DOHH2 (cell line): Measurements from ENCODE around the gene RTP3.

ENCODE experiments used
- H3F3A ChIP-seq: fragments of 200-600 bp; sonication (generic), shearing (Covaris generic); 2 replicates; pipeline ENCODE4 v1.6.0; 2016; ENCODE audit warnings: antibody characterized with exemption, mild to moderate bottlenecking; ENCODE audit not compliant: control insufficient read depth, insufficient read depth
- H3K27ac ChIP-seq: fragments of 200-600 bp; sonication (generic); 2 replicates; pipeline ENCODE4 v1.5.1; 2014; ENCODE audit warnings: low read depth, mild to moderate bottlenecking, low read length, moderate library complexity
- H3K27me3 ChIP-seq: fragments of 200-600 bp; sonication (generic); 2 replicates; pipeline ENCODE4 v1.6.1; 2014; ENCODE audit warnings: mild to moderate bottlenecking, low read length, mixed read lengths; ENCODE audit not compliant: control insufficient read depth
- H3K36me3 ChIP-seq: fragments of 200-600 bp; sonication (generic); 2 replicates; pipeline ENCODE4 v1.6.1; 2014; ENCODE audit warnings: mild to moderate bottlenecking, low read length, moderate library complexity, mixed read lengths; ENCODE audit not compliant: control insufficient read depth
- H3K4me1 ChIP-seq: fragments of 200-600 bp; sonication (generic); 2 replicates; pipeline ENCODE4 v1.6.1; 2014; ENCODE audit warnings: mild to moderate bottlenecking, low read length, mixed read lengths; ENCODE audit not compliant: control insufficient read depth
- H3K4me2 ChIP-seq: fragments of 200-600 bp; sonication (generic); 2 replicates; pipeline ENCODE4 v1.6.0; 2014; ENCODE audit warnings: mild to moderate bottlenecking, low read length, moderate library complexity
- H3K4me3 ChIP-seq: fragments of 200-600 bp; sonication (generic); 2 replicates; pipeline ENCODE4 v1.5.1; 2014; ENCODE audit warnings: mild to moderate bottlenecking, low read length, mixed read lengths
- H3K79me2 ChIP-seq: fragments of 200-600 bp; sonication (generic); 2 replicates; pipeline ENCODE4 v1.6.1; 2014; ENCODE audit warnings: mild to moderate bottlenecking, low read length, mixed read lengths; ENCODE audit not compliant: control insufficient read depth
- H3K9me2 ChIP-seq: fragments of 200-600 bp; sonication (generic); replicated peaks from 2 replicates; pipeline ENCODE4 v1.6.1; 2014; ENCODE audit warnings: mild to moderate bottlenecking, low read length, mixed read lengths; ENCODE audit not compliant: control insufficient read depth
- H3K9me3 ChIP-seq: fragments of 200-600 bp; sonication (generic); 2 replicates; pipeline ENCODE4 v1.6.1; 2014; ENCODE audit warnings: antibody characterized with exemption, low read length, mixed read lengths; ENCODE audit not compliant: control insufficient read depth, insufficient read depth
- H4K20me1 ChIP-seq: fragments of 200-600 bp; sonication (generic); 2 replicates; pipeline ENCODE4 v1.6.0; 2014; ENCODE audit warnings: low read depth, mild to moderate bottlenecking, antibody characterized with exemption, low read length, moderate library complexity; ENCODE audit not compliant: control insufficient read depth, insufficient read depth
- EZH2phosphoT487 ChIP-seq: fragments of 200-600 bp; sonication (generic); IDR thresholded peaks from 2 replicates; pipeline ENCODE4 v1.6.1; 2017; ENCODE audit warnings: borderline replicate concordance, mild to moderate bottlenecking, antibody characterized with exemption, low read length, moderate library complexity, mixed read lengths
- TF ChIP-seq, protein P1 (sequence below): fragments of 200-600 bp; sonication (generic); IDR thresholded peaks from one replicate; pipeline ENCODE4 v1.5.1; 2014; ENCODE audit warnings: antibody characterized with exemption, mild to moderate bottlenecking, low read depth, low read length; ENCODE audit not compliant: poor library complexity, severe bottlenecking

The RTP3 gene

DNA sequence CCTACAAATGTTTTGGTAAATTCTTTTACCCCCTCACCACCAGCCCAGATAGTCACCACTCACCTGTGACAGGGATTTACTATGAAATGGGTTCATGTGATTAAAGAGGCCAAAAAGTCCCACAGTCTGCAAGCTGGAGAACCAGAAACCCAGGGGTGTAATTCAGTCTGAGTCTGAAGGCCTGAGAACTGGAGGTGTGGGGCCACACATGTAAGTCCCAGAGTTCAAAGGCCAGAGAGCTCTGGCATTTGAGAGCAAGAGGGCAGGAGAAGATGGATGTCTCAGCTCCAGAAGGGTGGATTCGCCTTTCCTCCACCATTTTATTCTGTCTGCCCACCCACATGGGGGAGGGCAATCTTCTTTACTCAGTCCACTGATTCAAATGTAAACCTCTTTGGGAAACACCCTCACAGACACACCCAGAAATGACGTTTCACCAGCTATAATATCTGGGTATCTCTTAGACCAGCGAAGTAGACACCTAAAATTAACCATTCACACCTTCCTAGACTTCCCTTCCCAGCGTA, 11.9 kb downstream of the RTP3 start:
- no peaks in the 10 kb centered on the region for H3K36me3 ChIP-seq
- no peak overlapping the region for H3K27ac ChIP-seq
- TF ChIP-seq EZH2phosphoT487: no peak
- TF ChIP-seq, protein P1, sequence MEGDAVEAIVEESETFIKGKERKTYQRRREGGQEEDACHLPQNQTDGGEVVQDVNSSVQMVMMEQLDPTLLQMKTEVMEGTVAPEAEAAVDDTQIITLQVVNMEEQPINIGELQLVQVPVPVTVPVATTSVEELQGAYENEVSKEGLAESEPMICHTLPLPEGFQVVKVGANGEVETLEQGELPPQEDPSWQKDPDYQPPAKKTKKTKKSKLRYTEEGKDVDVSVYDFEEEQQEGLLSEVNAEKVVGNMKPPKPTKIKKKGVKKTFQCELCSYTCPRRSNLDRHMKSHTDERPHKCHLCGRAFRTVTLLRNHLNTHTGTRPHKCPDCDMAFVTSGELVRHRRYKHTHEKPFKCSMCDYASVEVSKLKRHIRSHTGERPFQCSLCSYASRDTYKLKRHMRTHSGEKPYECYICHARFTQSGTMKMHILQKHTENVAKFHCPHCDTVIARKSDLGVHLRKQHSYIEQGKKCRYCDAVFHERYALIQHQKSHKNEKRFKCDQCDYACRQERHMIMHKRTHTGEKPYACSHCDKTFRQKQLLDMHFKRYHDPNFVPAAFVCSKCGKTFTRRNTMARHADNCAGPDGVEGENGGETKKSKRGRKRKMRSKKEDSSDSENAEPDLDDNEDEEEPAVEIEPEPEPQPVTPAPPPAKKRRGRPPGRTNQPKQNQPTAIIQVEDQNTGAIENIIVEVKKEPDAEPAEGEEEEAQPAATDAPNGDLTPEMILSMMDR: no peak
- peaks cover 3% of the 10 kb centered on the region; the same call in 1 of the 2 replicates for H3K4me1 ChIP-seq
- H4K20me1 ChIP-seq: no peaks in the 10 kb centered on the region
- H3K27me3 ChIP-seq: no peaks in the 10 kb centered on the region
- no peaks in the 10 kb centered on the region for H3K9me2 ChIP-seq
- H3K79me2 ChIP-seq: no peaks in the 10 kb centered on the region
- no peak overlapping the region for H3K4me2 ChIP-seq
- H3F3A ChIP-seq: no peaks in the 10 kb centered on the region
- H3K9me3 ChIP-seq: no peaks in the 10 kb centered on the region
- no peak overlapping the region for H3K4me3 ChIP-seq

DNA sequence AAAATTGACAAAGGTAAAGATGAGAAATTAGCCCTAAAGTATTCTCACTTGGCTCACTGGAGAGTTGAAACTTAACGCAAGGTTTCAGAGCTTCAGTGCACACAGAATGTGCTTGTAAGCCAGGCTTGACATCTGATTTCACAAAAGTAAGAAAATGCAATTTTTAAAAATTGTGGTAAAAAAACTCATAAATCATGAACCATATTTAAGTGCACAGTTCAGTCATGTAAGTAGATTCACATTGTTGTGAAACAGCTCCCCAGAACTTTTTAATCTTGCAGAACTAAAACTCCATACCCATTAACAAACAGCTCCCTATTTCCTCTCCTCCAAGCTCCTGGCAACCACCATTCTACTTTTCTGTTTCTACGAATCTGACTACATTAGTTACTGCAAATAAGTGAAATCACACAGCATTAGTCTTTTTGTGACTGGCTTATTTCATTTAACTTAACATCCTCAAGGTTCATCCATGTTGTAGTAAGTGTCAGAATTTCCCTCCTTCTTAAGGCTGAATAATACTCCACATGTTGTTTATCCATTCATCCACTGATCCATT, 14.5 kb downstream of the RTP3 start:
- H3K27ac ChIP-seq: no peak overlapping the region
- no peaks in the 10 kb centered on the region for H4K20me1 ChIP-seq
- TF ChIP-seq, protein P1: no peak
- TF ChIP-seq EZH2phosphoT487: no peak
- no peaks in the 10 kb centered on the region for H3F3A ChIP-seq
- H3K4me2 ChIP-seq: no peak overlapping the region
- no peaks in the 10 kb centered on the region for H3K4me1 ChIP-seq
- no peaks in the 10 kb centered on the region for H3K36me3 ChIP-seq
- H3K9me2 ChIP-seq: no peaks in the 10 kb centered on the region
- no peaks in the 10 kb centered on the region for H3K79me2 ChIP-seq
- no peaks in the 10 kb centered on the region for H3K27me3 ChIP-seq
- H3K4me3 ChIP-seq: no peak overlapping the region
- no peaks in the 10 kb centered on the region for H3K9me3 ChIP-seq

- H3K79me2 ChIP-seq: no peaks in the 10 kb centered on the region
- H3K9me2 ChIP-seq: no peaks in the 10 kb centered on the region
- no peaks in the 10 kb centered on the region for H3F3A ChIP-seq
- no peak overlapping the region for H3K27ac ChIP-seq
- no peaks in the 10 kb centered on the region for H3K36me3 ChIP-seq
- no peaks in the 10 kb centered on the region for H4K20me1 ChIP-seq
- H3K4me2 ChIP-seq: no peak overlapping the region
- H3K4me1 ChIP-seq: no peaks in the 10 kb centered on the region
- no peak for TF ChIP-seq EZH2phosphoT487
- H3K9me3 ChIP-seq: no peaks in the 10 kb centered on the region
- H3K4me3 ChIP-seq: no peak overlapping the region
- H3K27me3 ChIP-seq: no peaks in the 10 kb centered on the region
Observed at GRCh38 chr3:46516521-46516920, 18.7 kb downstream of the RTP3 start.

DNA sequence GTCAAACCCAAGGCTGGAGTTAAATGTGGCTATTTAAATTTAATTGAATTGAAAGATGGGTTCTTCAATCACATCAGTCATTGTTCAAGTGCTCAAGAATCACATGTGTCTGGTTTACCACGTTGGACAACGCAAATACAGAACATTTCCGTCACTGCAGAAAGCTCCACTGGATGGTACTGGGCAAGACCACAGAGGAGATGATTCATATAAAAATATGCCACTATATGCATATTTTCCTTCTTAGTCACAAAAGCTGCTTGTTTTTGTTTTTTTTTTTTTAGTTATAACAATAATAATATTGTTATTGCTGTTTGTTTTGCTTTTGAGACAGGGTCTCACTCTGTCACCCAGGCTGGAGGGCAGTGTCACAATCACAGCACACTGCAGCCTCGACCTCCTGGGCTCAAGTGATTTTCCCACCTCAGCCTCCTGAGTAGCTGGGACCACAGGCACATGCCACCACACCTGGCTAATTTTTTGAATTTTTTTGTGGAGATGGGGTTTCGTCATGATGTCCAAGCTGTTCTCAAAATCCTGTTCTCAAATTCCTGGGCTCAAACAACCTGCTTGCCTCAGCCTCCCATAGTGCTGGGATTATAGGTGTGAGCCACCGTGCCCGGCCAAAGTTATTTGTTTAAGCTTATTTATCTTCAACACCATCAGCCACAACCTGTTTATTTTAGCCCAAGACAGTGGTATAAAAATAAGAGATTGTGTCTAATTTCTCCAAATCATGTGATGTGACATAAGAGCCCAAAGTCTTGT, 19.4 kb downstream of the RTP3 start:
- H3K27ac ChIP-seq: no peak overlapping the region
- H3K4me2 ChIP-seq: no peak overlapping the region
- H3K4me1 ChIP-seq: no peaks in the 10 kb centered on the region
- H3K9me2 ChIP-seq: no peaks in the 10 kb centered on the region
- no peaks in the 10 kb centered on the region for H3K9me3 ChIP-seq
- no peaks in the 10 kb centered on the region for H3K79me2 ChIP-seq
- no peaks in the 10 kb centered on the region for H3F3A ChIP-seq
- H4K20me1 ChIP-seq: no peaks in the 10 kb centered on the region
- TF ChIP-seq EZH2phosphoT487: no peak
- TF ChIP-seq, protein P1: no peak
- H3K4me3 ChIP-seq: no peak overlapping the region
- no peaks in the 10 kb centered on the region for H3K36me3 ChIP-seq
- no peaks in the 10 kb centered on the region for H3K27me3 ChIP-seq
